Activated effector memory CD4-positive, alpha-beta T cell treated with Interleukin-2 at 50 U/mL for 16 hours (primary cell): ENCODE data around the gene TMEM108.
"Not testable (repeated sequence)": the region's sequence is repeated elsewhere in the genome, so short reads cannot be mapped to it uniquely, and the experiment has no call there.

Source experiments
- DNase-seq: peaks from one replicate; pipeline ENCODE4 v3.0.0-alpha.2; 2020

The TMEM108 gene

GRCh38 chr3:133038089-133038730 is at the start of gene TMEM108:
Gene TMEM108 (plus strand): TSS chr3:133038391.
- no peak for DNase-seq

- DNase-seq: no peak
Measured at GRCh38 chr3:132995971-132996370, 42.2 kb upstream of the TMEM108 start.

GRCh38 chr3:132997404-132998185 is 40.6 kb upstream of the TMEM108 start:
- no peak for DNase-seq

- not testable (repeated sequence) for DNase-seq
Measured at GRCh38 chr3:133005032-133005431, 33.2 kb upstream of the TMEM108 start.

- no peak for DNase-seq
Measured at GRCh38 chr3:133007601-133008000, 30.6 kb upstream of the TMEM108 start.

GRCh38 chr3:133014325-133014724 is 23.9 kb upstream of the TMEM108 start:
- DNase-seq: no peak

- not testable (repeated sequence) for DNase-seq
Measured at GRCh38 chr3:133015573-133015972, 22.6 kb upstream of the TMEM108 start.

GRCh38 chr3:133016838-133017309 is 21.3 kb upstream of the TMEM108 start:
- no peak for DNase-seq

- no peak for DNase-seq
Measured at GRCh38 chr3:133018921-133019320, 19.3 kb upstream of the TMEM108 start.

GRCh38 chr3:133021206-133021605 is 17.0 kb upstream of the TMEM108 start:
- DNase-seq: no peak

- DNase-seq: no peak
Measured at GRCh38 chr3:133023362-133023761, 14.8 kb upstream of the TMEM108 start.

GRCh38 chr3:133025546-133025945 is 12.6 kb upstream of the TMEM108 start:
- no peak for DNase-seq

GRCh38 chr3:133032301-133032700 is 5.9 kb upstream of the TMEM108 start:
- DNase-seq: no peak

- no peak for DNase-seq
Measured at GRCh38 chr3:133037436-133037835, 755 bp upstream of the TMEM108 start.

GRCh38 chr3:133038731-133039375 is 662 bp downstream of the TMEM108 start:
- no peak for DNase-seq

GRCh38 chr3:133040696-133041523 is 2.7 kb downstream of the TMEM108 start:
- no peak for DNase-seq

- no peak for DNase-seq
Measured at GRCh38 chr3:133041524-133041829, 3.3 kb downstream of the TMEM108 start.

GRCh38 chr3:133042778-133043177 is 4.6 kb downstream of the TMEM108 start:
- no peak for DNase-seq

GRCh38 chr3:133047980-133048379 is 9.8 kb downstream of the TMEM108 start:
- no peak for DNase-seq

GRCh38 chr3:133049491-133049890 is 11.3 kb downstream of the TMEM108 start:
- DNase-seq: no peak

- no peak for DNase-seq
Measured at GRCh38 chr3:133050891-133051290, 12.7 kb downstream of the TMEM108 start.

- no peak for DNase-seq
Measured at GRCh38 chr3:133053532-133053931, 15.3 kb downstream of the TMEM108 start.

GRCh38 chr3:133054586-133054985 is 16.4 kb downstream of the TMEM108 start:
- DNase-seq: no peak
